ENCODE measurements around the gene VOPP1.

Gene VOPP1

DNA sequence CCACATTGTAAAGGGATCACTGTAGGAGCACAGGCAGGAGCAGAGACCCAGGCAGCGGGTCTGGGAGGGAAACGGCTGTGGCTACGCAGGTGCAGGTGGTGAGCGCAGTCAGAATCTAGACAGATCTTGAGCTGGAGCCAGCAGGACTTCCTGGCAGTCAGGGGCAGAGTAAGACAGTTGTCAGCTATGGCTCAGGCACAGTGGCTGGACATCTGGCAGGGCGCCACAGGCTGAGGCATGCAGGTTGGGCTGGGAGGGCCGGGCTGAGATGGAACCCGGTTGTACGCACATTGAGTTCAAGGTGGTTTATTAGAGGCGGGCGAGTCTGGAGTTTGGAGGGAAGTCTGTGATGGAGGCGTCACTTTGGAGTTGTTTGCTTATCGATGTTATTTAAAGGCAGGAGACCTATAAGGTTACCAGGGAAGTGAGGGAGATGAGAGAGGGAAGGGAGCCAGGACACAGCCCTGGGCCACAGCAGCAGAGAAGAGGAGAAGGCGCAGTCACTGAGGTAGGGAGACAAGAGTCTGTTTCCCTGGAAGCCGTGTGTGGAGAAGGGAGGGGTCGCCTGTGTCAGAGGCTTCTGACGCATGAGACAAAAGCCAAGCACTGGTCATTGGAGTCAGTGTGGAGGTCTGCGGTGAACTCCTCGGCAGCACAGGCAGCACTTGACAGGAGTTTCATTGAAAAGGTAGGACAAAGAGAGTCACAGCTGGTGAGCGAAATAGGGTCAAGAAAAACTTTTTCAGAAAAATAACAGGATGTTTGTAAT lies 133.4 kb downstream of the VOPP1 start:
- DNase-seq = no peak

DNA sequence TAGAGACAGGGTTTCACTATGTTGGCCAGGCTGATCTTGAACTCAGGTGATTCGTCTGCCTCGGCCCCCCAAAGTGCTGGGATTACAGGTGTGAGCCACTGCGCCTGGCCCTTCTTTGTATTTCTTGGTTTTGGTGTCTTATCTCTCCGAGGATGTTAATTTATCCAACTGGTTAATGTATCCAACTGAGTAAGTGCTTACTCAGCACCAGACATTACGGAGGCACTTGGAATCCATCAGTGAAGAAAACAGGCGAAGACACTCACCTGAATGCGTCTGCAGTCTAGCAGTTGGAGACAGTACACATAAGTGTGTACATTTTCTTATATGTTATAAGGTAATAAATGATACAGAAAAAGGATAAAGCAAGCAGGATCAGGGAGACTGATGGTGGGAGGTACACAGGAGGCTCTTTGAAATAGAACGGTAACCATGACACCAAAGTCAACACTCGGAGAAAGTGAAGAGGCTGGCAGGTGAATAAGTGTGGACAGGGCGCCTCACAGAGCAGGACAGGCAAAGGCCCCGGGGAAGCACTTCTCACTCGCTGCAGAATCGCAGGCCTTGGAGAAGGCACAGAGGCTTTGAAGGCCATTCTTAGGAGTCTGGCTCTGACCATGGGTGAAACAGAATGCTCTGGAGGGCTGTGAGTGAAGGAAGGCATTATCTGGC lies 134.1 kb downstream of the VOPP1 start:
- DNase-seq = no peak

GRCh38 chr7:55437375-55437774 lies 134.9 kb downstream of the VOPP1 start:
- no peak for DNase-seq

DNA sequence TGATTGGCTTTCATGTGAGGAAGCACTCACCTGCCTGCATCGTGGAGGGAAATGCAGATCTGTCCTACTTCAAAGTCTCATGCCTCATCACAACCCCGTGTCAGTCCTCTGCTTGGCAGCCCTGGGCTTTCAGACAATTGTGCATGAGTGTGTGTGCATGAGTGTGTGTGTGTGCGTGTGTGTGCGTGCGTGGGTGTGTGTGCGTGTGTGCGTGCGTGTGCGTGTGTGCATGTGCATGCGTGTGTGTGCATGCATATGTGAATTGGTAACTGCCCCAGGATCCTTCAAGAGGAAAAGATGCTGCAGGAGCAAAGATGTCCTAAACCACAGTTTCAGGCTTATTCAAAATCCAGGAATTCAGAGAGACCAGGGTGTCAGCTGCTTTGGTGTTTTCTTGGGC lies 135.8 kb downstream of the VOPP1 start:
- DNase-seq = no peak

DNA sequence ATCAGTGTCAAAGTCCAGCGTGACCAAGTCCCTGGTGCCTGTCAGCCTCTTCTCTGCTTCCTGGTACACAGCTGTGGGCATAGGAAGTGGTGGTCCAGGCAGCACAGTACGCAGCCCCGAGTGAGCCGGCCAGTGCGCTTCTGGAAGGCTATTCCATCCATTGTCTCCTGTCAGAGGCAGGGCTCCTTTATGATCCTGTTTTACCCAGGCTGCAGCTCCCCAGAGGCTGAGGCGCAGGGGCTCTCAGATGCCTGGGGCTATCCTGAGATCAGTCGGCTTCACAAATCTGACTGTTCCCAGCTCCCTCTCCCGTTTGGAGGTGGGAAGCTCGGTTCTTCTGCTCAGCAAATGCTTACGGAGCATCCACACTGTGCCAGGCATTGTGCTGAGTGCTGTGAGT lies 136.8 kb downstream of the VOPP1 start:
- no peak for DNase-seq

DNA sequence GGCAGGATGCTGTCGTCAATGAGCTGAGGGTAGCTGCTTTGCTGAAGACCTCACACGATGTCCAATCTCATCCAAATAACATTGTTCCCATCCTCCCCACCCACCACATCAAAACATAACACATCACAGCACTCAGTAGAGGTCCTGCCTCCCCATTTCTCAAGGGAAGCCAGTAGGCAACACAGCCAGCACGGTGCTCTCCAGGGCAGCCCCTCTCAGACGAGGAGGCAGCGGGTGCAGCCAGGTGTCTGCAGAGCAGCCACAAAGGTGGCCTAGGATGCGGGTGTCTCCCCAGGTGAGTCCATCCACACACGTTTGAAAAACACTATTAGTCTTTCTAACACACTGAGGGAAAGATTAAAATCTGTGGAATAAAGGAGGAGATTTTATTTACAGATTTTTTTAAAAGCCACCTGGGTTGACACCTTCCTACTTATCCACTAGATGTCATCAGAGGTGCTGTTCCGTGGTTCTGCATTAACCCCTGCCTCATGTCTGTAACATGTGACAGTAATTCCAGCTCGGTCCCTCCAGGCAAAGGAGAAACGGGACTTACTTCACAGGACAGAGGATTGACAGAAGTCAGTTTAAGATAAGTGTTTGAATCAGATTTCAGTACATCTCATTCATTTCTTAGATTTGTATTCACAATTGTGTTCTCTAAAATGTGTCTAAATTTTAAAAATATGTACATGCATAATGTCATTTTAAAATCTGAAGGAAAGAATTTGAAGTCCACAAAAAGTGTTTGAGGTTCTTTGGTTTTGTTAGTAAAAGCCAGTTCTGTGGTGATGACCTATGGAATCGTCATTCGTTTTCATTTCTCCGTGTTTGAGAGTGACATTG lies 139.1 kb downstream of the VOPP1 start:
- peak in 2 of 58 donors; percentile 16 to 20 for DNase-seq

- peak in 4 of 58 donors; percentile 19 to 35 (median 23) for DNase-seq
Observed at GRCh38 chr7:55432506-55432905, 139.8 kb downstream of the VOPP1 start.

DNA sequence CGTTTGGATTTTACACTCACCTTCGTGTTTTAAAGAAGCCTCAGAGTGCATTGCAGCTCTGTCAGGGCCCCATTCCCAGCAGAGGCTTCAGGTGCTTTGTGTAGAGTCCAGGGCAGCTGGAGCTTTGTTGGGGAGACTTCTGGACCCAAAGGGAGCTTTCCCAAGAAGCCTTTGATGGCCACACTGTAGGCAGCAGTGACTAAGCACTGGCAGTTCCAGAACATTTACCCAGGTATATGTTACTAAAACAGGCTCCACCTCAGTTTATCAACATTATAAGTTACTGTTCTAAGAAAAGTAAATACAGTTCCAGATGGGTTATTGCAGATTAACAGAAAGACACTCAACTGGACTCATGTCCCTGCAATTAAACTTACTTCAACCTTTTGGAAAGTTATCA lies 140.4 kb downstream of the VOPP1 start:
- no peak for DNase-seq

- no peak for DNase-seq
Observed at GRCh38 chr7:55429835-55430499, 142.3 kb downstream of the VOPP1 start.

DNA sequence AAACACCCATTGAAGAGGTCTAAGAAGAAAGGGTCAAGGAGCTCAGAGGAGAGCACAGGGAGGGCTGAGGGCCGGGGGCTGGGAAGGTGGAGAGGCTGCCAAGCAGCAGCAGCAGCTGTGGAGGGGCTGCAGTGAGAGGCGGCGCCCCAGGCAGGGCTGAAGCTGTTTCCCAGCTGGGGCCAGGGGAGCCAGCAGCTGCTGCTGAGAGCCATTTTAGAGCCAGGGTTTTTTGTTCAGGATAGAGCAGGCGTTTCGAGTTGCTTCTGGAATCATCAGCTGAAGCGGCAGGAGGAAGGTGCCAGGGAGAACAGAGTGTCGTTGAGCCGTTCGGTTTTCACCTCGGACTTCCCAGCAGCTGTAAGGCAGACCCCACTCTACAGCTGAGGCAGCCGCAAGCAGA lies 144.5 kb downstream of the VOPP1 start:
- DNase-seq = peak in 1 of 58 donors; percentile 12

- no peak for DNase-seq
Observed at GRCh38 chr7:55427342-55427741, 145.0 kb downstream of the VOPP1 start.

- no peak for DNase-seq
Observed at GRCh38 chr7:55426676-55427075, 145.6 kb downstream of the VOPP1 start.

DNA sequence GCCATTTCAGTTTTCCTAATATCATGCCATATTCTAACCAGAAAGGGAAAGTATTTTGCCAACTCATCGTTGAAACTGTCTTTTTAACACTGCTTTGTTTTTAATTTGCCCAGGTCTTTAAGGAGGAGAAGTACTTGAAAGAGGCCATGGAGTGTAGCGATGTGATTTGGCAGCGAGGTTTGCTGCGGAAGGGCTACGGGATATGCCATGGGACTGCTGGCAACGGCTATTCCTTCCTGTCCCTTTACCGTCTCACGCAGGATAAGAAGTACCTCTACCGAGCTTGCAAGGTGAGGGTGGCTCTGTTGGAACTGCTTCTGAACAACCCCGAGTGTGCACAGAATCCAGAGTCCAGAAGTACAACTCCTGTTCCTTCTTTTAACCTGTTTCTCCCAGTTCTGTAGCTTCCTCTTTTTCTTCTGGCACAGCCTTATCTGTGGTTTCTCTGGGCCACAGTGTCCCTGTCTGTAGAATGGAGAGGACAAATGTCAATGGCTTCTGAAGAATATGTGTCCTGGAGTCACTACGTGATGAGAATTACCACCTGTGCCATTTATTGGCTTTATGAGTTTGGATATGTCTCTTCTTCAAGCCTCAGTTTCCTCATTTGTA lies 147.1 kb downstream of the VOPP1 start:
- DNase-seq = no peak

- no peak for DNase-seq
Observed at GRCh38 chr7:55423891-55424290, 148.4 kb downstream of the VOPP1 start.

- peak in 1 of 58 donors; percentile 10 for DNase-seq
Observed at GRCh38 chr7:55423277-55423711, 149.0 kb downstream of the VOPP1 start.
